NCI-H526 treated with DMSO at 0.1 percent for 48 hours (cell line): ENCODE results near the gene SPATA46.
A peak's percentile ranks its signal among the peaks of the same experiment; 100 is the strongest.
"Not testable (repeated sequence)": the region's sequence is repeated elsewhere in the genome, so short reads cannot be mapped to it uniquely, and the experiment has no call there.

ENCODE experiments used
- DNase-seq: peaks from one replicate; lab custom pipeline; 2025; lab: John Stamatoyannopoulos, UW

Gene SPATA46

DNA sequence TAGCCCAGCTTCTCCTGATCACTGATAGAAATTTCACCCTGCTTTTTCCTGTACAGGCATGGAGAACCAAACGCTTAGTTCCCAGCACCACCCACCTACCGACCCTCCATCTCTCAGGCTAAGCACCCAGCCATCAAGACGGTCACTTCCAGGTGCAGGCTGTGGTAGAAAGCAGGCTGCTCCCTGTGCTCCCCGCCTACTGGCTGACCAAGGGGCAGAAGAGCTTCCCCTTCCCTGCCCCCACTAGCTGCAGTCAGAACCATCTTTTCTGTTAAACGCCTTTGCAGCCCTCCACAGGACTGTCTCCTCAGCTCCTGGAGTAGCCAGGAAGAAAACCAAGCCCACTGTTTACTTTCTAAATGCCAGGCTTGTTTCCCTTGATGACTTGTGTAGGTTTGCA lies 23.0 kb downstream of the SPATA46 start:
- DNase-seq, result no peak

GRCh38 chr1:162353078-162353477 lies 23.6 kb downstream of the SPATA46 start:
- DNase-seq, result no peak

- not testable (repeated sequence) for DNase-seq
Measured at GRCh38 chr1:162351874-162352273, 24.8 kb downstream of the SPATA46 start.

DNA sequence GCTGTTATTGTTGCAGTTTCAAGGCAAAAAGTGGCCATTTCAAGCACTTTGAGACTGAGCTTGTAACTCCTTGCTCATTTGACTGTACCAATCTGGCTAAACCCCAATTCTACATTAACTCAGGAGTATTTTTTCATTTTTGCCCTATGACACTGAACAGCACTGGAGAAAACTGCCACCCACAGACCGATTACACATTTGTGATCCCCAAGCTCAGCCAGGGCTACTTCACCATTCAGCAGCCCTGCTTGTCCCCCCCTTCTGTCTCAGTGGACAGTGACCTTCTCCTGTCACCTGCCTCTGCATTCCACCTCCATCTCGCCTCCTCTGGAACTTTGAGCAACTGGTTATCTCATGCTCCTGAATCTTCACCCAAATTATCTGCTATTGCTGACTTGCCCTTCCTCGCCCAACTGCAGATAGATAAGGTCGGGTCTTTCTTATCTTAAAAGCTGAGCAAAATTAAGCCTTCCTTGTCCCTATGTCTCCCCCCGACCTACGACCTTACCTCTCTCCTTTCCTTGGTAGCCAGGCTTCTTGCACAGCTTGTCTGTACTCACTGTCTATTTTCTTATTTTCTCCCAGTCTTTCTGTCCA lies 25.3 kb downstream of the SPATA46 start:
- DNase-seq, result no peak

DNA sequence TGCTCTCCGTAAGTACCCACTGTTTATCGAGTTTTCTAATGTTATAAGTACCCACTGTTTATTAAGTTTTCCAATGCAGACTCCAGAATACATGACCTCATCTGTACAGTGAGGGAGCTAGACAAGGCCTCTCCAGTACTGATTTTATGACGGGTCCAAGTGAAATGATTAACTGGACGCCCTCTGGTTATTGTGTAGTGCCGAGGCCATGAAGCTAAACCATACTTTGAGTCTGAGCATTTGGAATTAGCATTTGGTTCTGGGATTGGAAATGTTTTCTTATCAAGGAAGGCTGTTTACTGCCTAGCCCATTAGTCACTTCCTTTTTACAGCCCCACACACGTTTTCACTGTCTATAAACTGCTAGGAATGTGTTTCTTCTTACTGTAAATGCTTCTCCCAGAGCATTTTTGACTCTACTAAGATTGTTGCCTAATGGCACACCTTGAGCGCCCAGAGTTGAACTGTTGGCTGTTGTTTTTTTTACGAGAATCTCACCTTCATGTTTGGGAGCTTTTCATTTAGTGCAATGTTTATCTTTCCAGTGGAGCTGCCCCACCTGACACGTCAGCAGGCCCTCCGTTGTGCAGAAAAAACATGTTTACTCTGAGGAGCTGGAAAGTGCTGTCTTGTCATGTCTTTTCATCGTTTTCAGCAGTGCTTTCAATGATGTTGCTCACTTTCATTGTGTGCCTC lies 26.9 kb downstream of the SPATA46 start:
- DNase-seq, result no peak

DNA sequence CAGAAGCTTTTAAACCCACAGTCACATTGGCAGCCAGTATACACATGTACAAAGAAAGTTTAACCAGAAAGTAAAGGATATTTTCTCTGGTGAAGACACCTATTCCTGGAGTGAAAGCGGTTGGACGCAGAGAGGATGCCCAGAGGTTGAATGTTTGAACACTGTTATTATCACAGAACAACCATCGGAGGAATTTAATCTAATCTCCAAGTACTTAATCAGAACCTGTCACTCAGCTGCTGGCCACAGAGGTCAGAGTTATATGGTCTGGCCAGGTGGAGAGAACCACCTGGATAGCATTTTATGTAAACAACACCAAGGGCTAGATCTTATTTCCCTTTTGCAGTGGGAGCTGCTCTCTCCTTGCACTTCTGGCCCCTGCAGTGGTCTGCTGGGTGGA lies 29.4 kb downstream of the SPATA46 start:
- no peak for DNase-seq

- DNase-seq, result no peak
Measured at GRCh38 chr1:162343470-162343869, 33.2 kb downstream of the SPATA46 start.

DNA sequence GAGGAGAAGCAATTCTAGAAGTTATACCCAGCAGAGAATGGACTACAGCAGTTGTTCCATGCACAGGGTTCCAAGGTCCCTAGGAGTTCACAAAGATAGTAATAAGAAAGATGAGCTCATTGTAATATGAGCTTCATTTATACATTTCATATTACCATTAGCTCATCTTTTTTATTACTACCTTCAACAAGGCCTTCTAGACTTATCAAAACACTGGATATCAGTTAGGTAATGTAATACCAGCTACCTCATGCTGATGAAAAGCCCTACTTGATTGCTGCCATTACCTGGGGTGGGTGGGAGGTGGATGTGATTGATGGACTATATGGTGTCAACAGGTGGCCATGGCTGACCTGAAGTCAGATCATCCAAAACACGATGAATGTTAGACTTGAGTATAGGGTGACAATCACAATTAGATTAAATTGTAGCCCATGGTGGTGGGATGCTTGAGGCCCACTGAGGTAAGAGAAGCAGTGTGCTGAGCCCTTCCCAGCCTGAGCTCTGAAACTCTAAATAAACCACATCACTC lies 34.1 kb downstream of the SPATA46 start:
- no peak for DNase-seq

- DNase-seq, result no peak
Measured at GRCh38 chr1:162336621-162337285, 39.9 kb downstream of the SPATA46 start.

- DNase-seq, result no peak
Measured at GRCh38 chr1:162335126-162335525, 41.5 kb downstream of the SPATA46 start.

DNA sequence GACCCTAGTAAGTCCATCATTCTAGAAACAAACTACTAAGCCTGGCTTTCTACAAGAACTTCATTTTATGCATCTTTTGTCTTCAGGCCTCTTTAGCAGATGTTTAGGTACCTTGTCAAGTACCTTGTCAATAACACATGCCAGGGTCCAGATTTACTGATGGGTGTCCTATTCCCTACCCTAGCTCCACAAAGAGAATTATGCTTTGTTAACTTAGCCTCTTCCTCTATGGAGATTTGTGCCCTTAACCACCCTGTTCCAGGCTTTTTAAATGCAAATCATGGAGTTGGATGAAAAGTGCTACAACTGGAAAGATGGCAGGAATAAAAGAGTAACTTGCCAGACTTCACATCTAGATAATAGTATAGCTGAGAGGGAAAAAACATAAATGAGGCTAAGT lies 42.7 kb downstream of the SPATA46 start:
- DNase-seq, result no peak

DNA sequence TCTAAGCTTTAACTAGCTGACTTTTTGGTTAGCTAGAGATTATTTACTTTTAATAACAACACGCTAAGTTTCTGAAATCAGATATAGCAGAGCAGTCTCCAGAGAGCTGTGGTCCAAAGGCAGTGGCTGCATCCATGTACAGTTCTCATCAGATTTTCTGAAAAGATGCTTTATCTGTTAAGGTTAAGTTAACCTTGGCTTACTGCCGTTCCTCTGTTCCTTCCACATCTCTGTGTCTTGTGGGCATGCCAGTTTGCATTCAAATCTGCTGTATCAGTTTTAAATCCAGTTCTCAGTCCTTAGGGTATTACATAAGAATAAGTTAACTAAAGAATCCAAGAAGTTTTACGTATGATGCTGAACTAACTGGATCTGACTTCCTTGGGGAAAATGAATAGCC lies 46.8 kb downstream of the SPATA46 start:
- no peak for DNase-seq

GRCh38 chr1:162328512-162328911 lies 48.1 kb downstream of the SPATA46 start:
- no peak for DNase-seq

- no peak for DNase-seq
Measured at GRCh38 chr1:162327788-162328165, 48.9 kb downstream of the SPATA46 start.

DNA sequence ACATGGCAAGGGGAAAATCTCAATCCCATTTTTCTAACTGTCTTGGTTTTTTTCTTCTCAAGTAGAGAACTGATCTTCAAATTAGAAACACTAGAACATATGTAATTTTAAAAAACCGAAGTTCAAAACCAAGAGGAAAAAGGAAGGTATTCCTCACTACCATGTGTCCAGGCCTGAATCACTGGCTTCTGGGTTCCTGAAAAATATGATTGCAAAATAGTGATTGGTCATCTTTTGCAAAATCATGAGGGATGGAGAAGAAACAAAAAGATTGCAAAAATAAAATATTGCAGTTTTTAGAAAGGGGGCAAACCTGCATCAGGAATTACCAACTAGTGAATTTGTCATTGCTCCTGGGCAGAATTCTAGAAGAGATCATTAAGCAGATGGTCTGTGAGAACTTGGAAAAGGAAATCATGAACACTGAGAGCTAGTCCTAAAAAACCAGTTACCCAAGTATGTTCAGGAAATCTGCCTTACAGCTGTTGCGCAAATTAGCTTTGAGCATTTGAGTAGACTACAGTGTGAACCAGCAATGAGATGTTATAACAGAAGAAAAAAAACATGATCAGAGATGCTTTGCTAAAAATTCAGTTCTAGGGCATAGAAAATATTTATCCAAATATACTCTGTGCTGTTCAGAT lies 49.4 kb downstream of the SPATA46 start:
- DNase-seq, result no peak

DNA sequence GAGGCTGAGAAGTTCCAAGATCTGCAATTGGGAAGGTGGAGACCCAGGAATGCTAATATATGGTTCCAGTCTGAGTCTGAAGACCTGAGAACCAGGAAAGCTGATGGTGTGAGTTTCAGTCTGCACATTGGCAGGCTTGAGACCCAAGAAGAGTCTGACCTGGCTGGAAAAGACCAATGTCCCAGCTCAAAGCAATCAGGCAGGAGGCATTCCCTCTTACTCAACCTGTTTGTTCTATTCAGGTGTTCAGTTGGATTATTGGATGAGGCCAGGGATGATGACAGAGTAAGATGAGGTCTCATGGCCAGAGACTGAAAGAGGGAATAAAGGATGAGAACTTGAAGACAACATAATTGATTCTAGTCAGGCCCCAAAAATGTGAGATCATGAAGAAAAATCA lies 50.1 kb downstream of the SPATA46 start:
- no peak for DNase-seq

DNA sequence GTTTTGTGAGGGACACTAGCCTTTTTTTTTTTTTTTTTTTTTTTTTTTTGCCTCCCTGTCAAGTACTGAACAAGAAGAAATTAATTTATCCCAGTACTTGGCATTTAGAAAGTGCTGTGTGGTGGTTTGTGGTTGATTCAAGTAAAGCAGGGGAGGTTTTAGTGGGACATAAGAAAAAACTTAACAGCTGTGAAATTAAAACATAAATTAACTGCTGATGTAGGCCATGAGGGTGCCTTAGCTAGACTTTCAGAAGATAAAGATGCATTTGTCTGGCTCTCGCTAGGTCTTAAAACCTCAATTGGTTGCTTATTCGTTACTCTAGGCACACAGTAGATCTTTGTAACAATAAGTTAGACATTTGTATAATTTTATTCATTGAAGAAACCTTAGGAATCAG lies 52.3 kb downstream of the SPATA46 start:
- peak; percentile 50 for DNase-seq
